Activated T-cell treated with anti-CD3 and anti-CD28 coated beads, Interleukin-2, amount 50 U/mL, for 4 hours (primary cell): ENCODE results near the gene NCKAP5. TPM values are rescaled to one million over a fixed set of nuclear protein-coding genes. Genes with fewer than 3 reads are reported as not detected.

ENCODE experiments used
- ATAC-seq, 2 donors: fragments of 200-7000 bp; cut with Tn5 transposase; one replicate each; pipeline ENCODE4 v1.10.0; 2021
- DNase-seq: peaks from one replicate; pipeline ENCODE4 v3.0.0-alpha.2; 2020
- H3K27me3 Mint-ChIP-seq: one replicate; pipeline ENCODE4 v1.8.0; 2021; ENCODE audit warnings: low read depth, mixed read lengths
- H3K36me3 Mint-ChIP-seq: one replicate; pipeline ENCODE4 v1.8.0; 2022; ENCODE audit warnings: mixed read lengths; ENCODE audit not compliant: insufficient read depth
- H3K4me1 Mint-ChIP-seq: one replicate; pipeline ENCODE4 v1.8.0; 2021; ENCODE audit warnings: low read depth, mixed read lengths
- H3K4me3 Mint-ChIP-seq: one replicate; pipeline ENCODE4 v1.8.0; 2021; ENCODE audit warnings: mild to moderate bottlenecking, moderate library complexity, mixed read lengths
- H3K9me3 Mint-ChIP-seq: one replicate; pipeline ENCODE4 v1.8.0; 2021; ENCODE audit warnings: mixed read lengths
- total RNA-seq, 3 donors: library from RNA; stranded (reverse); gene quantifications; one replicate each; pipeline ENCODE4 v1.2.1, GENCODE V29; 2021

NCKAP5 gene
- total RNA-seq, 3 donors from 2014 or later = 0.03 TPM; not detected in 2

GRCh38 chr2:133433455-133434451 lies 134.5 kb downstream of the NCKAP5 start:
- no peaks in the 10 kb centered on the region for H3K9me3 Mint-ChIP-seq
- H3K4me3 Mint-ChIP-seq = no peak overlapping the region
- H3K27me3 Mint-ChIP-seq = no peaks in the 10 kb centered on the region
- no peak for ATAC-seq
- H3K36me3 Mint-ChIP-seq = no peaks in the 10 kb centered on the region
- no peaks in the 10 kb centered on the region for H3K4me1 Mint-ChIP-seq
- no peak for DNase-seq

- DNase-seq (no peak), ATAC-seq (no peak)
- Mint-ChIP-seq H3K4me1 (no peaks in the 10 kb centered on the region), H3K27me3 (no peaks in the 10 kb centered on the region), H3K9me3 (no peaks in the 10 kb centered on the region), H3K36me3 (no peaks in the 10 kb centered on the region), H3K4me3 (no peak overlapping the region)
These were observed 135.5 kb downstream of the NCKAP5 start for GRCh38 chr2:133432778-133433177.

- H3K4me1 Mint-ChIP-seq = no peaks in the 10 kb centered on the region
- H3K9me3 Mint-ChIP-seq = no peaks in the 10 kb centered on the region
- no peaks in the 10 kb centered on the region for H3K36me3 Mint-ChIP-seq
- H3K27me3 Mint-ChIP-seq = no peaks in the 10 kb centered on the region
- ATAC-seq (no peak), DNase-seq (no peak)
- H3K4me3 Mint-ChIP-seq = no peak overlapping the region
These were observed 137.0 kb downstream of the NCKAP5 start for GRCh38 chr2:133431289-133431688.

DNA sequence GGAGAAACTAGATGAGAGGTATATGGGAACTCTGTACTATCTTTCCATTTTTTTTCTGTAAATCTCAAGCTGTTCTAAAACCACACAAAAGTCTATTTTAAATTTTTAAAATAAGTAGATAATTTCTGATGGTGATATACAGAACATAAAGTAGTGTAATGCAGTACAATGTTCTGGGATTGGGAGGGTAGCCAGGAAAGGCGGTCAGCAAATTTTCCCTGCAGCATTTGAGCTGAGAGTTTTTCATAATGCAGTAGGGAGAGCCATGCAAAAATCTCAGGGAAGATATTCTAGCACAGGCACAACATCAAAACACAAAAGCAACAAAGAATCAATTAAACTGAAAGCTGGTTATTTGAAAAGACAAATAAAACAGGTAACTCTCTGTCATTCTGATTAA lies 141.5 kb downstream of the NCKAP5 start:
- Mint-ChIP-seq H3K27me3 (no peaks in the 10 kb centered on the region), H3K4me1 (no peaks in the 10 kb centered on the region), H3K4me3 (no peak overlapping the region), H3K9me3 (peaks cover 5% of the 10 kb centered on the region), H3K36me3 (no peaks in the 10 kb centered on the region)
- ATAC-seq = no peak
- no peak for DNase-seq

DNA sequence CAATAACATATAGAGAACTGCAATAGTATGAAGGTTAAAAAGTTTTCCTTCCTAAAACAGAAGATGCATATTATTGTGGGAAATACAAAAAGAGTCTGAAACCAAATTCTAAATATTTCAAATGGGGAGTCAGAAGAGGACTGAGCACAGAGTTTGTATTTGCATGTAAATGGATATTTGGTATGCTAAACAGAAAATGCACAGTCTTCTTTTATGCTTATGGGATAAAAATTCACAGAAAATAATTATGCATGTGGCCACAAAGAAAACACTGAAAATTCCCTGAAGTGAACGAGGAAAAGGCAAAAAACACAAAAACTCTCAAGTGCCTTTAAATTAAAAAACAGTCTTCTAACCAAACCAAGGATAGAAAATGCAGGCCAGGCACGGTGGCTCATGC lies 142.7 kb downstream of the NCKAP5 start:
- Mint-ChIP-seq H3K36me3 (no peaks in the 10 kb centered on the region), H3K4me3 (no peak overlapping the region)
- ATAC-seq = no peak

GRCh38 chr2:133424876-133425275 lies 143.4 kb downstream of the NCKAP5 start:
- H3K4me1 Mint-ChIP-seq = no peaks in the 10 kb centered on the region

More for the DNA sequence above, 142.7 kb downstream of the NCKAP5 start:
- Mint-ChIP-seq H3K27me3 (no peaks in the 10 kb centered on the region), H3K9me3 (peaks cover 5% of the 10 kb centered on the region), H3K4me1 (no peaks in the 10 kb centered on the region)
- DNase-seq = no peak

GRCh38 chr2:133422931-133423351 lies 145.3 kb downstream of the NCKAP5 start:
- DNase-seq = no peak
- peaks cover 5% of the 10 kb centered on the region for H3K9me3 Mint-ChIP-seq
- H3K36me3 Mint-ChIP-seq = no peaks in the 10 kb centered on the region
- H3K4me1 Mint-ChIP-seq = no peaks in the 10 kb centered on the region
- no peak for ATAC-seq
- H3K27me3 Mint-ChIP-seq = no peaks in the 10 kb centered on the region
- H3K4me3 Mint-ChIP-seq = no peak overlapping the region

More at GRCh38 chr2:133424876-133425275, 143.4 kb downstream of the NCKAP5 start:
- Mint-ChIP-seq H3K9me3 (peaks cover 5% of the 10 kb centered on the region), H3K36me3 (no peaks in the 10 kb centered on the region), H3K4me3 (no peak overlapping the region), H3K27me3 (no peaks in the 10 kb centered on the region)
- DNase-seq (no peak), ATAC-seq (no peak)

DNA sequence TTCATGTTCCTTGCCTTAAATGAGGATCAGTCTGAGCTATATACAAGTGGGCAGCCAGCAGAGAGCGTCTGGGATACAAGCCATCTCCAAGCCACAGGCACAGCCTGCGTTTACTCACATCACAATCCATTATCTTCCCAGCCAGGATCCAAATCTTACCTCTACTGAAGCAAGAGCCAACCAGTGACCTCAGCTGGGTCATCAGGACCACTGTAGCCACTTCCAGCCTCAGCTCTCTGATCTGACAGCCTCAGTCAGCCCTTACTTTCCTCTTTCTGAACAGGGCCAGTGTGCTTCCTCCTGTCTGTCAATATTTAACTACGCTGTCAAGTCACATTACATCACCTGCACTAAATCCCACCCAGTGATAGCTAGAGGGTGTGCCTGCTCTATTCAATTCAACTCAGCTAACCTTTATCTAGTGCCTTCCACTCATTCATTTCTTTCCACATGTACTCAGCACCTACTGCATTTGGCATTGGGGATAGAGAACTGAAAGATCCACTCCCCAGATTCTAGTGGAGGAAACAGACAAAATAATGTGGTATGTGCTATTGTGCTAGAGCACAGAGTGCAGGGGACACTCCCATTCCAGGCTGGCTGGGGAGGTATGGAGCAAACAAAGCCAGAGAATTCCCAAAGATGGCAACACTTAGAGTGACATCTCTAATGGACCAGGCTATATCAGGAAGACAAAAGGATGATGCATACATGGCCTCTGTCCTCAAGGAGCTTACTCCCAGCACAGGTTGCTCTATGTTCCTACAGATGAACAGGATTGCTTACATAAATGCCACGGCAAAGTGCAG lies 146.5 kb downstream of the NCKAP5 start:
- DNase-seq = no peak
- Mint-ChIP-seq H3K4me1 (no peaks in the 10 kb centered on the region), H3K27me3 (no peaks in the 10 kb centered on the region), H3K4me3 (no peak overlapping the region), H3K9me3 (peaks cover 5% of the 10 kb centered on the region), H3K36me3 (no peaks in the 10 kb centered on the region)
- ATAC-seq = no peak

DNA sequence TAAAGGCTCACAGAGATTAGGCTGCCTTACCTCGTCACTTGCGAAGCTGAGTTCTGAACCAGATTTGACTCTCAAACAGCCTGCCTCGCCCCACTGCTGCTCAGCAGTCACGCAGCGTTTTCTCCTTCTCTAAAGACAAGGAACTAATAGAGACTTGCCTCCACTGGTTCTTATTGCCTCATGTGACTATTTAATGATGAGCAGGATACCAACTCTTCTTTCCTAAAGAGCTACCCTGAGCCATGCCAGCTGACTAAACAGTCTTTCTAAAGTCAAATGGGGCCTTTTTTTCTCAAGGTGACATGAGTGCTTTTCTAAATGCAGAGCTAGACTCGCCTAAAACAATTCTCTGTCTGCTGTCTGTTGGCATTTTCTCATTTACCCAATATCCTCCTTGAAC lies 147.5 kb downstream of the NCKAP5 start:
- DNase-seq = no peak
- Mint-ChIP-seq H3K4me1 (no peaks in the 10 kb centered on the region), H3K4me3 (no peak overlapping the region), H3K9me3 (peaks cover 5% of the 10 kb centered on the region), H3K36me3 (no peaks in the 10 kb centered on the region), H3K27me3 (no peaks in the 10 kb centered on the region)
- no peak for ATAC-seq

DNA sequence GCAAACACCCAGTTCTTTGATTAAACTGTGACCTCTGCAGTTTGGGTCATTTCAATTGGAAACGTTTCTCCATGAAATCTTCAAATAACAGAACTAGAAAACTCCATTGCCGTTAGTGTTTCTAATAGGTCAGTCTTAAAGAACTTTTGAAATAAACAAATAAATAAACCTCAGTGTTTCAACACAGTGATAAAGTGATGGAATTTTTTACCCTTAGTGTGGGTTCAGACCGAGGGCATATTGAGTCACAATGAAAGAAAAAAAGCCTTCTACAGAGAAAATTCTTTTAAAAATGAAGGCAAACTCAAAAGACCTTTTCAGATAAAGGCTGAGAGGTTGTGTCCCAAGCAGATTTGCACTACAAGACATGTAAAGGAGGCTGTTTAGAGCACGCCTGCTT lies 149.6 kb downstream of the NCKAP5 start:
- DNase-seq = no peak

GRCh38 chr2:133418021-133418420 lies 150.2 kb downstream of the NCKAP5 start:
- ATAC-seq (no peak), DNase-seq (no peak)
- Mint-ChIP-seq H3K27me3 (no peaks in the 10 kb centered on the region), H3K4me1 (no peaks in the 10 kb centered on the region), H3K4me3 (no peak overlapping the region), H3K36me3 (no peaks in the 10 kb centered on the region), H3K9me3 (no peaks in the 10 kb centered on the region)

More for the DNA sequence above, 149.6 kb downstream of the NCKAP5 start:
- Mint-ChIP-seq H3K9me3 (no peaks in the 10 kb centered on the region), H3K4me1 (no peaks in the 10 kb centered on the region), H3K36me3 (no peaks in the 10 kb centered on the region), H3K27me3 (no peaks in the 10 kb centered on the region), H3K4me3 (no peak overlapping the region)
- no peak for ATAC-seq

- no peak overlapping the region for H3K4me3 Mint-ChIP-seq
These were observed 150.8 kb downstream of the NCKAP5 start for GRCh38 chr2:133417415-133417814.

GRCh38 chr2:133416736-133417135 lies 151.5 kb downstream of the NCKAP5 start:
- H3K4me1 Mint-ChIP-seq = no peaks in the 10 kb centered on the region
- H3K27me3 Mint-ChIP-seq = no peaks in the 10 kb centered on the region
- no peak overlapping the region for H3K4me3 Mint-ChIP-seq
- DNase-seq = no peak
- no peaks in the 10 kb centered on the region for H3K9me3 Mint-ChIP-seq
- no peaks in the 10 kb centered on the region for H3K36me3 Mint-ChIP-seq
- ATAC-seq = no peak

More at GRCh38 chr2:133417415-133417814, 150.8 kb downstream of the NCKAP5 start:
- DNase-seq (no peak), ATAC-seq (no peak)
- H3K36me3 Mint-ChIP-seq = no peaks in the 10 kb centered on the region
- H3K9me3 Mint-ChIP-seq = no peaks in the 10 kb centered on the region
- no peaks in the 10 kb centered on the region for H3K4me1 Mint-ChIP-seq
- H3K27me3 Mint-ChIP-seq = no peaks in the 10 kb centered on the region

DNA sequence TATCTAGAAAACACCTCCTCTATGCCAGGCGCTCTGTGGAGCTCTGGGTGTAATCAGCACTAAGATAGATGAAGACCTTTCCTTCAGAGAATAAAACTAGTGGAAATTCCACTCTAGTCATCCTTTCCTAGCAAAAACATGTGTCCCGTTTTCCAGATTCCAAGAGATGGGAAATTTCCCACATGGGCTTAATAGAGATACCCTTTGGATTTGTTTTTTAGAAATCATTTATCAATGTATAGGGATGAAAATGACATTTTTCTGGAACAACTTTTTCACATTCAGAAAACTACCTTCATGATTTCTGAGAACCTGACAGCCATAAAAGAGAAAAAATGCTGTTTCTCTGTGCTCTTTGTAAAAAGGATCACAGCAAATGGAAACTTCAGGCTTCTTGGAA lies 152.1 kb downstream of the NCKAP5 start:
- DNase-seq (no peak), ATAC-seq (no peak)
- Mint-ChIP-seq H3K27me3 (no peaks in the 10 kb centered on the region), H3K4me1 (no peaks in the 10 kb centered on the region), H3K36me3 (no peaks in the 10 kb centered on the region), H3K9me3 (no peaks in the 10 kb centered on the region), H3K4me3 (no peak overlapping the region)
